ENCODE data around the gene TNFSF12. TPM values are rescaled to one million over a fixed set of nuclear protein-coding genes. Genes with fewer than 3 reads are reported as not detected.

Gene TNFSF12
- polyA plus RNA-seq, 1 donor (not counting 4 experiments of a cell fraction or from before 2014, with no cell fraction given): 1.0 TPM

GRCh38 chr17:7550344-7550743 is 1.5 kb downstream of the TNFSF12 start:
- Histone ChIP-seq H3K27ac (ENCODE audit: control insufficient read depth, insufficient read depth, low read length) (no peak overlapping the region), H3K27me3 (ENCODE audit: control insufficient read depth, extremely low read depth, insufficient read depth, low read length) (no peaks in the 10 kb centered on the region), H3K79me2 (ENCODE audit: control insufficient read depth, insufficient read depth, low read length) (no peaks in the 10 kb centered on the region), H3K4me1 (ENCODE audit: control insufficient read depth, extremely low read depth, insufficient read depth, low read length) (peaks cover 8% of the 10 kb centered on the region), H3K9me1 (ENCODE audit: control insufficient read depth, extremely low read depth, insufficient read depth, low read length) (no peaks in the 10 kb centered on the region), H3K4me3 (ENCODE audit: control insufficient read depth in 2 of 3, extremely low read depth in 1 of 3, insufficient read depth in 2 of 3, low read depth in 1 of 3, low read length in 3 of 3) (no peak overlapping the region), H2AFZ (ENCODE audit: control insufficient read depth, low read length) (no peak overlapping the region), H3K4me2 (ENCODE audit: control insufficient read depth, extremely low read depth, insufficient read depth, low read depth, low read length) (no peak overlapping the region), H4K20me1 (ENCODE audit: control insufficient read depth, extremely low read depth, insufficient read depth, low read length) (no peaks in the 10 kb centered on the region), H3K9me3 (ENCODE audit: control insufficient read depth, low read depth, low read length) (no peaks in the 10 kb centered on the region), H3K36me3 (ENCODE audit: control insufficient read depth in 2 of 2, extremely low read depth in 1 of 2, insufficient read depth in 2 of 2, low read length in 2 of 2) (no peaks in the 10 kb centered on the region), H3K9ac (ENCODE audit: control insufficient read depth, extremely low read depth, insufficient read depth, low read length) (no peak overlapping the region)
- no peak for FAIRE-seq
- dilution Hi-C loops (cut with MboI; ENCODE audit: extremely low pct_ligation_motif_present, low sequenced_read_pairs): no loop called here
- no peak for DNase-seq (ENCODE audit: low read depth, low spot score)
- TF ChIP-seq EZH2 (IDR thresholded peaks at IDR 0.05; ENCODE audit: low read length): no peak
- TF ChIP-seq, protein P1, sequence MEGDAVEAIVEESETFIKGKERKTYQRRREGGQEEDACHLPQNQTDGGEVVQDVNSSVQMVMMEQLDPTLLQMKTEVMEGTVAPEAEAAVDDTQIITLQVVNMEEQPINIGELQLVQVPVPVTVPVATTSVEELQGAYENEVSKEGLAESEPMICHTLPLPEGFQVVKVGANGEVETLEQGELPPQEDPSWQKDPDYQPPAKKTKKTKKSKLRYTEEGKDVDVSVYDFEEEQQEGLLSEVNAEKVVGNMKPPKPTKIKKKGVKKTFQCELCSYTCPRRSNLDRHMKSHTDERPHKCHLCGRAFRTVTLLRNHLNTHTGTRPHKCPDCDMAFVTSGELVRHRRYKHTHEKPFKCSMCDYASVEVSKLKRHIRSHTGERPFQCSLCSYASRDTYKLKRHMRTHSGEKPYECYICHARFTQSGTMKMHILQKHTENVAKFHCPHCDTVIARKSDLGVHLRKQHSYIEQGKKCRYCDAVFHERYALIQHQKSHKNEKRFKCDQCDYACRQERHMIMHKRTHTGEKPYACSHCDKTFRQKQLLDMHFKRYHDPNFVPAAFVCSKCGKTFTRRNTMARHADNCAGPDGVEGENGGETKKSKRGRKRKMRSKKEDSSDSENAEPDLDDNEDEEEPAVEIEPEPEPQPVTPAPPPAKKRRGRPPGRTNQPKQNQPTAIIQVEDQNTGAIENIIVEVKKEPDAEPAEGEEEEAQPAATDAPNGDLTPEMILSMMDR (optimal IDR thresholded peaks at IDR 0.05 in 1 of 3, IDR thresholded peaks at IDR 0.05 in 1 of 3, conservative IDR thresholded peaks at IDR 0.05 in 1 of 3; ENCODE audit: extremely low read depth in 1 of 3, insufficient read depth in 2 of 3, low read length in 3 of 3): no peak

- H3K9me1 ChIP-seq (ENCODE audit: control insufficient read depth, extremely low read depth, insufficient read depth, low read length): no peaks in the 10 kb centered on the region
- H4K20me1 ChIP-seq (ENCODE audit: control insufficient read depth, extremely low read depth, insufficient read depth, low read length): no peaks in the 10 kb centered on the region
- no peak overlapping the region for H2AFZ ChIP-seq (ENCODE audit: control insufficient read depth, low read length)
- peaks cover 8% of the 10 kb centered on the region for H3K4me1 ChIP-seq (ENCODE audit: control insufficient read depth, extremely low read depth, insufficient read depth, low read length)
- H3K27ac ChIP-seq (ENCODE audit: control insufficient read depth, insufficient read depth, low read length): no peak overlapping the region
- dilution Hi-C loops (cut with MboI; ENCODE audit: extremely low pct_ligation_motif_present, low sequenced_read_pairs): no loop called here
- H3K79me2 ChIP-seq (ENCODE audit: control insufficient read depth, insufficient read depth, low read length): no peaks in the 10 kb centered on the region
- no peak overlapping the region for H3K9ac ChIP-seq (ENCODE audit: control insufficient read depth, extremely low read depth, insufficient read depth, low read length)
- no peak overlapping the region for H3K4me2 ChIP-seq (ENCODE audit: control insufficient read depth, extremely low read depth, insufficient read depth, low read depth, low read length)
- FAIRE-seq (no peak), DNase-seq (ENCODE audit: low read depth, low spot score) (no peak)
- no peak for TF ChIP-seq EZH2 (IDR thresholded peaks at IDR 0.05; ENCODE audit: low read length)
- TF ChIP-seq, protein P1 (optimal IDR thresholded peaks at IDR 0.05 in 1 of 3, IDR thresholded peaks at IDR 0.05 in 1 of 3, conservative IDR thresholded peaks at IDR 0.05 in 1 of 3; ENCODE audit: extremely low read depth in 1 of 3, insufficient read depth in 2 of 3, low read length in 3 of 3): no peak
- H3K36me3 ChIP-seq (ENCODE audit: control insufficient read depth in 2 of 2, extremely low read depth in 1 of 2, insufficient read depth in 2 of 2, low read length in 2 of 2): no peaks in the 10 kb centered on the region
- H3K4me3 ChIP-seq (ENCODE audit: control insufficient read depth in 2 of 3, extremely low read depth in 1 of 3, insufficient read depth in 2 of 3, low read depth in 1 of 3, low read length in 3 of 3): no peak overlapping the region
- no peaks in the 10 kb centered on the region for H3K27me3 ChIP-seq (ENCODE audit: control insufficient read depth, extremely low read depth, insufficient read depth, low read length)
- H3K9me3 ChIP-seq (ENCODE audit: control insufficient read depth, low read depth, low read length): no peaks in the 10 kb centered on the region
These were observed 2.5 kb downstream of the TNFSF12 start for GRCh38 chr17:7551396-7551795.
